ENCODE data around the gene TMC6. TPM values are rescaled to one million over a fixed set of nuclear protein-coding genes. Genes with fewer than 3 reads are reported as not detected.
"Not testable (repeated sequence)": the region's sequence is repeated elsewhere in the genome, so short reads cannot be mapped to it uniquely, and the experiment has no call there.

Gene TMC6
- total RNA-seq, 3 donors from 2014 or later, result 53.8 to 108 (median 105) TPM

DNA sequence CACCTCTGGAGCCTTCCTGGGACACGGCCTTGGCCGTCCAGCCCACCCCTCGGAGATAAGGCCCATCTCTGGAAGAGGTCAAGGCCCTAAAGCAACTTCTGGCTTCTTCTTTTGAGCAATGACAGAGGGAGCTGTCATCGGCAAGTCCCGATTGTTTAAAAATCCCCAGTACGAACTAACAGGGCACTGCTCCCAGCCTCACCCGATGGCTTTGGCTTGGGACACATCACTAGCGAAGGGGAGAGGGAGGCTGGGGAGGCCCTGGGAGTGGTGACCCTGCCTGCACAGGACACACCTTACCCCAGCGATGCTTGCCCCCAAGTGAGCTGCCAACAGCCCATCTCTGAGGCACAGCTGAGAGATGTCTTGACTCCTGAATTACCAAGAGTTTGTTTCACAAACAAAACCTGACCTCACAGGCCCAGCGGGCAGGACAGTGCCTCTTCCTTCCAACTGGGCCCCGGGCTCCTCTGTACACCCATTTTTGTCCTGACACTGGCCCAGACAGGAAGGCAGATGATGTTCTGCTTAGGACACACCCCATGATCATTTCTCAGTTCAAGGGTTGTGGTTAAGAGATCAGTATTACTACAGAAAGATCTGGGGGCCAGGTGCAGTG, 44.7 kb upstream of the TMC6 start:
- H3K4me3 ChIP-seq, result no peak overlapping the region
- DNase-seq, result peak in 2 of 3 donors; percentile 29 to 59
- TF ChIP-seq, protein P1, sequence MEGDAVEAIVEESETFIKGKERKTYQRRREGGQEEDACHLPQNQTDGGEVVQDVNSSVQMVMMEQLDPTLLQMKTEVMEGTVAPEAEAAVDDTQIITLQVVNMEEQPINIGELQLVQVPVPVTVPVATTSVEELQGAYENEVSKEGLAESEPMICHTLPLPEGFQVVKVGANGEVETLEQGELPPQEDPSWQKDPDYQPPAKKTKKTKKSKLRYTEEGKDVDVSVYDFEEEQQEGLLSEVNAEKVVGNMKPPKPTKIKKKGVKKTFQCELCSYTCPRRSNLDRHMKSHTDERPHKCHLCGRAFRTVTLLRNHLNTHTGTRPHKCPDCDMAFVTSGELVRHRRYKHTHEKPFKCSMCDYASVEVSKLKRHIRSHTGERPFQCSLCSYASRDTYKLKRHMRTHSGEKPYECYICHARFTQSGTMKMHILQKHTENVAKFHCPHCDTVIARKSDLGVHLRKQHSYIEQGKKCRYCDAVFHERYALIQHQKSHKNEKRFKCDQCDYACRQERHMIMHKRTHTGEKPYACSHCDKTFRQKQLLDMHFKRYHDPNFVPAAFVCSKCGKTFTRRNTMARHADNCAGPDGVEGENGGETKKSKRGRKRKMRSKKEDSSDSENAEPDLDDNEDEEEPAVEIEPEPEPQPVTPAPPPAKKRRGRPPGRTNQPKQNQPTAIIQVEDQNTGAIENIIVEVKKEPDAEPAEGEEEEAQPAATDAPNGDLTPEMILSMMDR (IDR thresholded peaks at IDR 0.05), result no peak
- H3K9me3 ChIP-seq, result no peaks in the 10 kb centered on the region
- H3K36me3 ChIP-seq (ENCODE audit: low read depth), result no peaks in the 10 kb centered on the region
- peaks cover 81% of the 10 kb centered on the region for H3K4me1 ChIP-seq (ENCODE audit: low read depth)
- intact Hi-C loops (cut with DNase I, micrococcal nuclease), result no loop called here
- no peak for ATAC-seq

DNA sequence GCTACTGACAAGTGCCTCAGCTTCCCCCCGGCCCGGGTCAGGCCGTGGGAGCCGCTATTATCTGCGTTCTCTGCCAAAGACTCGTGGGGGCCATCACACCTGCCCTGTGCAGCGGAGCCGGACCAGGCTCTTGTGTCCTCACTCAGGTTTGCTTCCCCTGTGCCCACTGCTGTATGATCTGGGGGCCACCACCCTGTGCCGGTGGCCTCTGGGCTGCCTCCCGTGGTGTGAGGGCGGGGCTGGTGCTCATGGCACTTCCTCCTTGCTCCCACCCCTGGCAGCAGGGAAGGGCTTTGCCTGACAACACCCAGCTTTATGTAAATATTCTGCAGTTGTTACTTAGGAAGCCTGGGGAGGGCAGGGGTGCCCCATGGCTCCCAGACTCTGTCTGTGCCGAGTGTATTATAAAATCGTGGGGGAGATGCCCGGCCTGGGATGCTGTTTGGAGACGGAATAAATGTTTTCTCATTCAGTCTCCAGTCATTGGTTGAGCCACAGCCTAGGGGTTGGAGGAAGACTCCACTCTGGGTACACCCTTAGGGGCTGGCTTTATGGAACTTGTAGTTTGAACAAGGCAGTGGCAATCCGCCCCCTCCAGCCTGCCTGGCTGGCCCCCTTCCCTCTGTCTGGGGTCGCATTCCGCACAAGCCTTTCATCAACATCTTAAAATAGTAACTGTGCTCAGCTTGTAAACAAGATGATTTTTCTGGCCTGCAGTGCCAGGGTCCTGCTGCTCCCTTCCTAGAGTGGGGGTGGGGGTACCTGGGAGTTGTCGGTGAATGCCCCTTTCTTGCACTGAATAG, 43.9 kb upstream of the TMC6 start:
- TF ChIP-seq, protein P1 (IDR thresholded peaks at IDR 0.05), result no peak
- Histone ChIP-seq H3K9me3 (no peaks in the 10 kb centered on the region), H3K4me3 (no peak overlapping the region), H3K4me1 (ENCODE audit: low read depth) (peaks cover 78% of the 10 kb centered on the region), H3K36me3 (ENCODE audit: low read depth) (no peaks in the 10 kb centered on the region)
- ATAC-seq, result peak; percentile 51
- intact Hi-C loops (cut with DNase I, micrococcal nuclease), result no loop called here
- peak; percentile 88 to 92 (median 89) for DNase-seq

DNA sequence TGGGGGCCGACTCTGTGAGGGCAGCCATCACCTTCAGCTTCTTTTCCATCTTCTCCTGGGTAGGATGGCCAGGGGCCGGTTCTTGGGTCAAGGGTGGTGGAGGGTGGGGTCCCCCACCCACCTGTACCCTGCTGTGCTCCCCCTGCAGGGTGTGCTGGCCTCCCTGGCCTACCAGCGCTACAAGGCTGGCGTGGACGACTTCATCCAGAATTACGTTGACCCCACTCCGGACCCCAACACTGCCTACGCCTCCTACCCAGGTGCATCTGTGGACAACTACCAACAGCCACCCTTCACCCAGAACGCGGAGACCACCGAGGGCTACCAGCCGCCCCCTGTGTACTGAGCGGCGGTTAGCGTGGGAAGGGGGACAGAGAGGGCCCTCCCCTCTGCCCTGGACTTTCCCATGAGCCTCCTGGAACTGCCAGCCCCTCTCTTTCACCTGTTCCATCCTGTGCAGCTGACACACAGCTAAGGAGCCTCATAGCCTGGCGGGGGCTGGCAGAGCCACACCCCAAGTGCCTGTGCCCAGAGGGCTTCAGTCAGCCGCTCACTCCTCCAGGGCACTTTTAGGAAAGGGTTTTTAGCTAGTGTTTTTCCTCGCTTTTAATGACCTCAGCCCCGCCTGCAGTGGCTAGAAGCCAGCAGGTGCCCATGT, 43.2 kb upstream of the TMC6 start:
- H3K36me3 ChIP-seq (ENCODE audit: low read depth); intact Hi-C loops (cut with DNase I, micrococcal nuclease); H3K4me3 ChIP-seq; H3K9me3 ChIP-seq: not testable (repeated sequence)
- peak; percentile 0 for ATAC-seq
- peaks cover 71% of the 10 kb centered on the region for H3K4me1 ChIP-seq (ENCODE audit: low read depth)
- peak in 1 of 3 donors; percentile 33 for DNase-seq

DNA sequence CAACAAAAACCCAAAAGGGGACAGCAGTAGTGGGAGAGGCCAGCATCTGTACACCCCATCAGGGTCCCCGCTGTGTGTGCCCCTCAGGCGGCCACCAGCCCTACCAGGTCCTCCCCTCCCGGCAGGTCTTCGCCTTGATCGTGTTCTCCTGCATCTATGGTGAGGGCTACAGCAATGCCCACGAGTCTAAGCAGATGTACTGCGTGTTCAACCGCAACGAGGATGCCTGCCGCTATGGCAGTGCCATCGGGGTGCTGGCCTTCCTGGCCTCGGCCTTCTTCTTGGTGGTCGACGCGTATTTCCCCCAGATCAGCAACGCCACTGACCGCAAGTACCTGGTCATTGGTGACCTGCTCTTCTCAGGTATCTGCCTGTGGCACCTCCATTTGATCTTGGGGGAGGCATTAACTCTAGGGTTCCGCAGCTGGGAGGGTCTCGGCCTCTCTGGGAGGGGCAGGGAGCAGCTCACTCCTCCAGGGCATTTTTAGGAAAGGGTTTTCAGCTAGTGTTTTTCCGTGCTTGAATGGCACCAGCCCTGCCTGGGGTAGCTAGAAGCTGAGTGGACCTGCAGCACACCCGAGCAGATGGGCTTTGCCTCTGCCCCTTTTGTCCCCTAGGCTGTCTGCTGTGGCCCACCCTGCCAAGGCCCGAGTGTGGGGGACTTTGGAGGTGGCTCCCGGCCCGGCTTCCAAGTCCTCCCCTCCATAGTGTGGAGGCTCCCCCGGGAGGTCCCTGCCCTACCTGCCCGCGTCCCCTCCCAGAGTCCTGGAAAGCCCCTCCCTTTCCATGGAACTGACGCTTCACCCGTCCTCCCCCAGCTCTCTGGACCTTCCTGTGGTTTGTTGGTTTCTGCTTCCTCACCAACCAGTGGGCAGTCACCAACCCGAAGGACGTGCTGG, 42.4 kb upstream of the TMC6 start:
- TF ChIP-seq, protein P1 (IDR thresholded peaks at IDR 0.05), result no peak
- Histone ChIP-seq H3K4me3 (no peak overlapping the region), H3K36me3 (ENCODE audit: low read depth) (no peaks in the 10 kb centered on the region), H3K9me3 (no peaks in the 10 kb centered on the region), H3K4me1 (ENCODE audit: low read depth) (peaks cover 64% of the 10 kb centered on the region)
- DNase-seq (peak in 1 of 3 donors; percentile 25), ATAC-seq (no peak)
- intact Hi-C loops (cut with DNase I, micrococcal nuclease), result no loop called here

DNA sequence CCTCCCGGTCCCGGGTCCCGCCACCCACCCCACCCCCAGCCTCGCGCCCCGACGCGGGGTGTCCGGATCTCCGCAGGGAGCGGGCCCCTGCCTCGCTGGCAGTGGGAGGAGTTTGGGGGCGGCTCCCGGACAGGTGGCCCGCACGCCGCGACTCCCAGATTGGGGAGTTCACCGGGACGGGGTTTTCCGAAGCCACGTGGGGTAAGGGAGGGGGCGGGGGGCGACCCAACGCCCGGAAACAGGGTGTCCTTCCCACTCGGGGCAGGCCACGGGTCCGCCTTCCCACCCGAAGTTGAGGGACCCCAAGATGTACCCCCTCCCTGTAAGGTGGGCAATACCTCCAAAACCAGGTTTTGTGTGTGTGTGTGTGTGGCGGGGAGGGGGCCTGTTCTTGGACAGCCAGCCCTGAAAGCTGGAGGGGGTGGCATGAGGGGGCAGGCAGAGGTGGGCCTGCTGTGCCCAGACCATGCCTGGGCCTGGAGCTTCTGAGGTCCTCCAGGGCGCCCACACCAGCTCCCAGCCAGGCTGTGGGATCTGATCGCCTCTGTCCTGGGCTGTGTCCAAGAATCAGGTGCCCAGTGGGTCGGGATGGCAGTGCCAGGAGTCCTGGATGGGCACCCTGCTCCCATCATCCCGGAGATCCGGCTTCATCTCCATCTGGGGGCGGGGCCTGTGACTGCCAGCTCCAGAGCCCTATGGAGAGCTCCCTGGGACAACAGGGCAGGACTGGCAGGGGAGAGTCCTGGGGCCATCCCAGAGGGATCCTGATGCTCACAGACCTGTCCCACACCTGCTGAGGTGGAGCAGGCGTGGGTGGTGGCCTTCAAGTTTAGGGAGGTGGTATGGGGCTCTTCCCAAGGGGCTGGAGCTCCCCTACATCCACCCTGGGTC, 40.6 kb upstream of the TMC6 start:
- TF ChIP-seq, protein P1 (IDR thresholded peaks at IDR 0.05), result no peak
- peaks cover 46% of the 10 kb centered on the region for H3K4me1 ChIP-seq (ENCODE audit: low read depth)
- no peaks in the 10 kb centered on the region for H3K36me3 ChIP-seq (ENCODE audit: low read depth)
- ATAC-seq (peak; percentile 52), DNase-seq (peak; percentile 86 to 89 (median 88))
- intact Hi-C loops (cut with DNase I, micrococcal nuclease), result no loop called here
- no peaks in the 10 kb centered on the region for H3K9me3 ChIP-seq
- H3K4me3 ChIP-seq, result peak overlapping the region; percentile 70

Measured in mucosa of descending colon (tissue), 3 donors.